WTC11 (cell line): ENCODE results near the gene GATB. TPM values are rescaled to one million over a fixed set of nuclear protein-coding genes. Genes with fewer than 3 reads are reported as not detected.

Source experiments
- ATAC-seq: fragments of 200-7000 bp; cut with Tn5 transposase; 2 replicates; pipeline ENCODE4 v1.10.0; 2021; ENCODE audit warnings: mild to moderate bottlenecking, moderate library complexity
- CTCF ChIA-PET: fragments of 300-600 bp; sonication (Branson Sonifier 250); formaldehyde crosslinking; loops from one replicate; lab custom pipeline; 2021; ENCODE audit warnings: antibody characterized with exemption; lab: Charles Lee
- POLR2A ChIA-PET: fragments of 350-600 bp; sonication (Branson Sonifier 250); formaldehyde crosslinking; loops from one replicate; lab custom pipeline; 2021; ENCODE audit warnings: antibody characterized with exemption; lab: Charles Lee
- DNase-seq: peaks from one replicate; pipeline ENCODE4 v3.0.0; 2021; ENCODE audit warnings: low spot score
- H3K27ac Mint-ChIP-seq: 2 replicates; pipeline ENCODE4 v1.8.0; 2021; ENCODE audit warnings: mixed read lengths
- H3K27me3 Mint-ChIP-seq: 2 replicates; pipeline ENCODE4 v1.8.0; 2021; ENCODE audit warnings: low read depth, mild to moderate bottlenecking, moderate library complexity, mixed read lengths
- H3K36me3 Mint-ChIP-seq: 2 replicates; pipeline ENCODE4 v1.8.0; 2021; ENCODE audit warnings: mixed read lengths
- H3K4me1 Mint-ChIP-seq: 2 replicates; pipeline ENCODE4 v1.8.0; 2022; ENCODE audit warnings: mixed read lengths
- H3K4me3 Mint-ChIP-seq: 2 replicates; pipeline ENCODE4 v1.8.0; 2021; ENCODE audit warnings: mild to moderate bottlenecking, moderate library complexity, mixed read lengths
- H3K9me3 Mint-ChIP-seq: 2 replicates; pipeline ENCODE4 v1.8.0; 2021; ENCODE audit warnings: mixed read lengths
- AFF4 ChIP-seq: sonication (generic); formaldehyde crosslinking; IDR thresholded peaks from 2 replicates; pipeline ENCODE4 v1.8.1; 2023; ENCODE audit warnings: mild to moderate bottlenecking, missing genetic modification reagents, borderline replicate concordance
- E2F4 ChIP-seq: sonication (generic); formaldehyde crosslinking; IDR thresholded peaks from 2 replicates; pipeline ENCODE4 v1.8.1; 2022; ENCODE audit warnings: low read depth, mild to moderate bottlenecking, moderate library complexity, missing genetic modification reagents, borderline replicate concordance
- ELF4 ChIP-seq: sonication (generic); formaldehyde crosslinking; IDR thresholded peaks from 2 replicates; pipeline ENCODE4 v1.8.1; 2022; ENCODE audit warnings: low read depth, mild to moderate bottlenecking, moderate library complexity, missing genetic modification reagents
- ETV6 ChIP-seq: sonication (generic); formaldehyde crosslinking; IDR thresholded peaks from 2 replicates; pipeline ENCODE4 v1.8.1; 2022; ENCODE audit warnings: mild to moderate bottlenecking, missing genetic modification reagents
- FOXJ3 ChIP-seq: sonication (generic); formaldehyde crosslinking; IDR thresholded peaks from 2 replicates; pipeline ENCODE4 v1.9.0; 2021; ENCODE audit warnings: missing genetic modification reagents, mild to moderate bottlenecking, borderline replicate concordance
- FOXP1 ChIP-seq: sonication (generic); formaldehyde crosslinking; IDR thresholded peaks from 2 replicates; pipeline ENCODE4 v1.8.0; 2022; ENCODE audit warnings: missing genetic modification reagents, mild to moderate bottlenecking, moderate library complexity, borderline replicate concordance
- GRHL2 ChIP-seq: fragments of 250-450 bp; sonication (Bioruptor Pico); IDR thresholded peaks from 2 replicates; pipeline ENCODE4 v1.8.0; 2022; ENCODE audit warnings: mild to moderate bottlenecking, moderate library complexity; ENCODE audit not compliant: insufficient replicate concordance, severe bottlenecking
- JUN ChIP-seq: sonication (generic); formaldehyde crosslinking; IDR thresholded peaks from 2 replicates; pipeline ENCODE4 v1.8.0; 2023; ENCODE audit warnings: mild to moderate bottlenecking, missing genetic modification reagents
- NR1H2 ChIP-seq: sonication (generic); formaldehyde crosslinking; IDR thresholded peaks from 2 replicates; pipeline ENCODE4 v1.9.0; 2021; ENCODE audit warnings: mild to moderate bottlenecking, moderate library complexity, missing genetic modification reagents
- NR3C1 ChIP-seq: sonication (generic); formaldehyde crosslinking; conservative IDR thresholded peaks from 2 replicates; pipeline ENCODE4 v1.8.1; 2023; ENCODE audit warnings: low read depth, mild to moderate bottlenecking, missing genetic modification reagents
- SP1 ChIP-seq: sonication (generic); formaldehyde crosslinking; conservative IDR thresholded peaks from 2 replicates; pipeline ENCODE4 v1.8.1; 2022; ENCODE audit warnings: missing genetic modification reagents
- ZBTB21 ChIP-seq: sonication (generic); formaldehyde crosslinking; IDR thresholded peaks from 2 replicates; pipeline ENCODE4 v1.8.1; 2023; ENCODE audit warnings: mild to moderate bottlenecking, missing genetic modification reagents, borderline replicate concordance
- ZNF121 ChIP-seq: sonication (generic); formaldehyde crosslinking; IDR thresholded peaks from 2 replicates; pipeline ENCODE4 v1.8.0; 2023; ENCODE audit warnings: missing genetic modification reagents
- ZNF138 ChIP-seq: sonication (generic); formaldehyde crosslinking; conservative IDR thresholded peaks from 2 replicates; pipeline ENCODE4 v1.8.1; 2022; ENCODE audit warnings: mild to moderate bottlenecking, moderate library complexity, missing genetic modification reagents
- ZNF219 ChIP-seq: sonication (generic); formaldehyde crosslinking; IDR thresholded peaks from 2 replicates; pipeline ENCODE4 v1.8.0; 2023; ENCODE audit warnings: missing genetic modification reagents, mild to moderate bottlenecking, borderline replicate concordance
- ZNF317 ChIP-seq: sonication (generic); formaldehyde crosslinking; IDR thresholded peaks from 2 replicates; pipeline ENCODE4 v1.8.1; 2023; ENCODE audit warnings: low read depth, mild to moderate bottlenecking, moderate library complexity, missing genetic modification reagents, borderline replicate concordance
- ZNF396 ChIP-seq: fragments of 250-450 bp; sonication (Bioruptor Pico); IDR thresholded peaks from 2 replicates; pipeline ENCODE4 v1.8.0; 2021; ENCODE audit warnings: mild to moderate bottlenecking, moderate library complexity, borderline replicate concordance
- ZNF512 ChIP-seq: sonication (generic); formaldehyde crosslinking; IDR thresholded peaks from 2 replicates; pipeline ENCODE4 v1.8.1; 2022; ENCODE audit warnings: missing genetic modification reagents, borderline replicate concordance
- ZNF671 ChIP-seq: fragments of 250-450 bp; sonication (Bioruptor Pico); IDR thresholded peaks from 2 replicates; pipeline ENCODE4 v1.8.0; 2021; ENCODE audit warnings: mild to moderate bottlenecking
- total RNA-seq: library from RNA; stranded (reverse); gene quantifications from 3 replicates; pipeline ENCODE4 v1.2.3, GENCODE V29; 2021
- TF ChIP-seq, protein P1 (sequence below): sonication (generic); formaldehyde crosslinking; IDR thresholded peaks from 2 replicates; pipeline ENCODE4 v1.8.1; 2022; ENCODE audit warnings: mild to moderate bottlenecking, moderate library complexity, missing genetic modification reagents
- TF ChIP-seq, protein P2 (sequence below): sonication (generic); formaldehyde crosslinking; IDR thresholded peaks from 2 replicates; pipeline ENCODE4 v1.8.0; 2023; ENCODE audit warnings: missing genetic modification reagents
- TF ChIP-seq, protein P3 (sequence below): sonication (generic); formaldehyde crosslinking; IDR thresholded peaks from 2 replicates; pipeline ENCODE4 v1.8.1; 2023; ENCODE audit warnings: mild to moderate bottlenecking, missing genetic modification reagents
- TF ChIP-seq, protein P4 (sequence below): sonication (generic); formaldehyde crosslinking; conservative IDR thresholded peaks from 2 replicates; pipeline ENCODE4 v1.8.1; 2022; ENCODE audit warnings: mild to moderate bottlenecking, missing genetic modification reagents
- TF ChIP-seq, protein P5 (sequence below): sonication (generic); formaldehyde crosslinking; IDR thresholded peaks from 2 replicates; pipeline ENCODE4 v1.8.0; 2022; ENCODE audit warnings: mild to moderate bottlenecking, missing genetic modification reagents

GATB gene
- total RNA-seq, 1 experiment from 2014 or later: 22.7 TPM

DNA sequence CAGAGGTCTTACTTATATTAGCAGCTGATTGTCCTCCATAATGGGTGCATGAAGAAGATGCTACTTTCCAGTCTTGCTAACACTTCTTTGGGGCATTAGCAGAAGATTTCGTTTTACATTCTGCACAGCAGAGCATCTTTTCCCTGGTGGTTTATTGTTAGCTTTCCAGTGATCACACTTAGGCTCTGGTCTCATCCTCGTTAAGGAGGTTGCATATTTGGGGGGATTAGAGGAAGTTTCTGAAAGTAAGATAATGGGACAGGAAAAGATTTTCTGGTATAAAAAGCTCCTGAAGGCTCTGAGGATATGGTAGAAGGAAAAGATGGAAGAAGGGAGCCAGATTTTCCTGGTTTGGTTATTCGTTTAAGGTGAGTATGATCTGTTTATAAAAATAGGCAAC is 134.1 kb downstream of the GATB start:
- ATAC-seq: no peak
- Mint-ChIP-seq H3K27me3 (no peaks in the 10 kb centered on the region), H3K27ac (no peak overlapping the region), H3K4me3 (no peak overlapping the region), H3K9me3 (no peaks in the 10 kb centered on the region), H3K36me3 (no peaks in the 10 kb centered on the region), H3K4me1 (peaks cover 24% of the 10 kb centered on the region)
- CTCF ChIA-PET: interaction anchor here (1.6 to 1.7 kb wide), 2 partner anchors 137 to 350 kb away, joined by 3 to 4 read pairs; partner anchors contain the start of gene PRSS48
- POLR2A ChIA-PET: no interaction called here
- DNase-seq: no peak
- no peak for TF ChIP-seq ZNF512 (CRISPR knock-in tag)
- TF ChIP-seq ETV6 (CRISPR knock-in tag): no peak
- no peak for TF ChIP-seq ZNF671
- TF ChIP-seq, protein P1, sequence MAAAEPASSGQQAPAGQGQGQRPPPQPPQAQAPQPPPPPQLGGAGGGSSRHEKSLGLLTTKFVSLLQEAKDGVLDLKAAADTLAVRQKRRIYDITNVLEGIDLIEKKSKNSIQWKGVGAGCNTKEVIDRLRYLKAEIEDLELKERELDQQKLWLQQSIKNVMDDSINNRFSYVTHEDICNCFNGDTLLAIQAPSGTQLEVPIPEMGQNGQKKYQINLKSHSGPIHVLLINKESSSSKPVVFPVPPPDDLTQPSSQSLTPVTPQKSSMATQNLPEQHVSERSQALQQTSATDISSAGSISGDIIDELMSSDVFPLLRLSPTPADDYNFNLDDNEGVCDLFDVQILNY (CRISPR knock-in tag): no peak
- no peak for TF ChIP-seq ZNF396 (CRISPR knock-in tag)
- no peak for TF ChIP-seq JUN
- TF ChIP-seq ZNF317 (CRISPR knock-in tag): no peak
- no peak for TF ChIP-seq ELF4 (CRISPR knock-in tag)
- TF ChIP-seq, protein P2, sequence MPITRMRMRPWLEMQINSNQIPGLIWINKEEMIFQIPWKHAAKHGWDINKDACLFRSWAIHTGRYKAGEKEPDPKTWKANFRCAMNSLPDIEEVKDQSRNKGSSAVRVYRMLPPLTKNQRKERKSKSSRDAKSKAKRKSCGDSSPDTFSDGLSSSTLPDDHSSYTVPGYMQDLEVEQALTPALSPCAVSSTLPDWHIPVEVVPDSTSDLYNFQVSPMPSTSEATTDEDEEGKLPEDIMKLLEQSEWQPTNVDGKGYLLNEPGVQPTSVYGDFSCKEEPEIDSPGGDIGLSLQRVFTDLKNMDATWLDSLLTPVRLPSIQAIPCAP (CRISPR knock-in tag): no peak
- no peak for TF ChIP-seq GRHL2 (CRISPR knock-in tag)
- TF ChIP-seq ZBTB21: no peak
- TF ChIP-seq FOXJ3 (CRISPR knock-in tag): no peak
- TF ChIP-seq, protein P3, sequence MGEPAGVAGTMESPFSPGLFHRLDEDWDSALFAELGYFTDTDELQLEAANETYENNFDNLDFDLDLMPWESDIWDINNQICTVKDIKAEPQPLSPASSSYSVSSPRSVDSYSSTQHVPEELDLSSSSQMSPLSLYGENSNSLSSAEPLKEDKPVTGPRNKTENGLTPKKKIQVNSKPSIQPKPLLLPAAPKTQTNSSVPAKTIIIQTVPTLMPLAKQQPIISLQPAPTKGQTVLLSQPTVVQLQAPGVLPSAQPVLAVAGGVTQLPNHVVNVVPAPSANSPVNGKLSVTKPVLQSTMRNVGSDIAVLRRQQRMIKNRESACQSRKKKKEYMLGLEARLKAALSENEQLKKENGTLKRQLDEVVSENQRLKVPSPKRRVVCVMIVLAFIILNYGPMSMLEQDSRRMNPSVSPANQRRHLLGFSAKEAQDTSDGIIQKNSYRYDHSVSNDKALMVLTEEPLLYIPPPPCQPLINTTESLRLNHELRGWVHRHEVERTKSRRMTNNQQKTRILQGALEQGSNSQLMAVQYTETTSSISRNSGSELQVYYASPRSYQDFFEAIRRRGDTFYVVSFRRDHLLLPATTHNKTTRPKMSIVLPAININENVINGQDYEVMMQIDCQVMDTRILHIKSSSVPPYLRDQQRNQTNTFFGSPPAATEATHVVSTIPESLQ (CRISPR knock-in tag): no peak

- CTCF ChIA-PET: interaction anchor here (1.4 to 1.7 kb wide), 3 partner anchors 136 to 350 kb away, joined by 3 to 4 read pairs (median 3); partner anchors contain the start of gene PRSS48
- H3K36me3 Mint-ChIP-seq: no peaks in the 10 kb centered on the region
- H3K9me3 Mint-ChIP-seq: no peaks in the 10 kb centered on the region
- peaks cover 29% of the 10 kb centered on the region for H3K4me1 Mint-ChIP-seq
- no peak overlapping the region for H3K27ac Mint-ChIP-seq
- DNase-seq (no peak), ATAC-seq (no peak)
- H3K27me3 Mint-ChIP-seq: no peaks in the 10 kb centered on the region
- POLR2A ChIA-PET: no interaction called here
- H3K4me3 Mint-ChIP-seq: no peak overlapping the region
- TF ChIP-seq ETV6 (CRISPR knock-in tag) (no peak), FOXP1 (CRISPR knock-in tag) (no peak), ZNF121 (CRISPR knock-in tag) (no peak), AFF4 (CRISPR knock-in tag) (no peak), NR3C1 (CRISPR knock-in tag) (no peak), SP1 (no peak), NR1H2 (CRISPR knock-in tag) (no peak), ZNF138 (no peak), E2F4 (CRISPR knock-in tag) (no peak), ZNF219 (CRISPR knock-in tag) (no peak)
- TF ChIP-seq, protein P4, sequence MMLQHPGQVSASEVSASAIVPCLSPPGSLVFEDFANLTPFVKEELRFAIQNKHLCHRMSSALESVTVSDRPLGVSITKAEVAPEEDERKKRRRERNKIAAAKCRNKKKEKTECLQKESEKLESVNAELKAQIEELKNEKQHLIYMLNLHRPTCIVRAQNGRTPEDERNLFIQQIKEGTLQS (CRISPR knock-in tag): no peak
- TF ChIP-seq, protein P5, sequence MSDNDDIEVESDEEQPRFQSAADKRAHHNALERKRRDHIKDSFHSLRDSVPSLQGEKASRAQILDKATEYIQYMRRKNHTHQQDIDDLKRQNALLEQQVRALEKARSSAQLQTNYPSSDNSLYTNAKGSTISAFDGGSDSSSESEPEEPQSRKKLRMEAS (CRISPR knock-in tag): no peak
- TF ChIP-seq, protein P2 (CRISPR knock-in tag): no peak
These were observed 134.6 kb downstream of the GATB start for GRCh38 chr4:151626228-151626627.
